Ishikawa (cell line): ENCODE measurements around the gene TFG.

ENCODE experiments used
- CEBPB ChIP-seq: IDR thresholded peaks from 2 replicates; pipeline ENCODE4 v1.6.1; 2012
- CREB1 ChIP-seq: IDR thresholded peaks from 2 replicates; pipeline ENCODE4 v1.6.1; 2012; ENCODE audit warnings: low read depth
- EGR1 ChIP-seq: IDR thresholded peaks from 2 replicates; pipeline ENCODE4 v1.6.1; 2012
- EP300 ChIP-seq: IDR thresholded peaks from 2 replicates; pipeline ENCODE4 v1.6.1; 2012; ENCODE audit warnings: borderline replicate concordance
- FOXM1 ChIP-seq: IDR thresholded peaks from 2 replicates; pipeline ENCODE4 v1.6.1; 2012; ENCODE audit warnings: low read depth, borderline replicate concordance
- MAX ChIP-seq: IDR thresholded peaks from 2 replicates; pipeline ENCODE4 v1.6.1; 2012
- NFIC ChIP-seq: IDR thresholded peaks from 2 replicates; pipeline ENCODE4 v1.6.1; 2012
- RAD21 ChIP-seq: IDR thresholded peaks from 2 replicates; pipeline ENCODE4 v1.6.1; 2012; ENCODE audit warnings: low read depth
- REST ChIP-seq: IDR thresholded peaks from 2 replicates; pipeline ENCODE4 v1.6.1; 2012; ENCODE audit warnings: low read depth, mild to moderate bottlenecking
- TAF1 ChIP-seq: IDR thresholded peaks from 2 replicates; pipeline ENCODE4 v1.6.1; 2012; ENCODE audit warnings: low read depth, mild to moderate bottlenecking
- TCF12 ChIP-seq: IDR thresholded peaks from 2 replicates; pipeline ENCODE4 v1.6.1; 2012; ENCODE audit warnings: low read depth
- TEAD4 ChIP-seq: IDR thresholded peaks from 2 replicates; pipeline ENCODE4 v1.6.1; 2012
- USF1 ChIP-seq: IDR thresholded peaks from 2 replicates; pipeline ENCODE4 v1.6.1; 2012
- YY1 ChIP-seq: IDR thresholded peaks from 2 replicates; pipeline ENCODE4 v1.6.1; 2012; ENCODE audit warnings: low read depth
- ZBTB7A ChIP-seq: IDR thresholded peaks from 2 replicates; pipeline ENCODE4 v1.6.1; 2012; ENCODE audit warnings: low read depth

Gene TFG

GRCh38 chr3:100715176-100715575, 5.9 kb downstream of the TFG start:
- no peak for TF ChIP-seq CREB1
- no peak for TF ChIP-seq REST
- no peak for TF ChIP-seq ZBTB7A
- TF ChIP-seq TAF1 = no peak
- TF ChIP-seq YY1 = no peak
- no peak for TF ChIP-seq CEBPB
- TF ChIP-seq EGR1 = no peak
- no peak for TF ChIP-seq USF1
- TF ChIP-seq NFIC = no peak
- TF ChIP-seq TEAD4 = no peak
- no peak for TF ChIP-seq FOXM1
- no peak for TF ChIP-seq RAD21
- TF ChIP-seq MAX = no peak
- TF ChIP-seq TCF12 = no peak
- TF ChIP-seq EP300 = no peak

- TF ChIP-seq ZBTB7A (no peak), EGR1 (no peak), MAX (no peak), FOXM1 (no peak), CEBPB (no peak), TAF1 (no peak), TEAD4 (no peak), YY1 (no peak), EP300 (no peak), TCF12 (no peak), REST (no peak), RAD21 (no peak), USF1 (no peak), NFIC (no peak), CREB1 (no peak)
Measured at GRCh38 chr3:100717063-100717462, 7.8 kb downstream of the TFG start.

- no peak for TF ChIP-seq ZBTB7A
- no peak for TF ChIP-seq RAD21
- TF ChIP-seq REST = no peak
- no peak for TF ChIP-seq FOXM1
- no peak for TF ChIP-seq CREB1
- no peak for TF ChIP-seq EP300
- TF ChIP-seq CEBPB = no peak
- no peak for TF ChIP-seq USF1
- TF ChIP-seq TEAD4 = no peak
Measured at GRCh38 chr3:100717637-100718487, 8.6 kb downstream of the TFG start.

GRCh38 chr3:100719136-100719535, 9.8 kb downstream of the TFG start:
- TF ChIP-seq CREB1 = no peak
- no peak for TF ChIP-seq MAX
- no peak for TF ChIP-seq EGR1
- TF ChIP-seq FOXM1 = no peak
- TF ChIP-seq CEBPB = no peak
- no peak for TF ChIP-seq TAF1
